Measurements from ENCODE around the gene GNA12. TPM values are rescaled to one million over a fixed set of nuclear protein-coding genes. Genes with fewer than 3 reads are reported as not detected.

GNA12 gene
- total RNA-seq, 3 donors from 2014 or later: 21.7 to 57.7 (median 25.7) TPM

DNA sequence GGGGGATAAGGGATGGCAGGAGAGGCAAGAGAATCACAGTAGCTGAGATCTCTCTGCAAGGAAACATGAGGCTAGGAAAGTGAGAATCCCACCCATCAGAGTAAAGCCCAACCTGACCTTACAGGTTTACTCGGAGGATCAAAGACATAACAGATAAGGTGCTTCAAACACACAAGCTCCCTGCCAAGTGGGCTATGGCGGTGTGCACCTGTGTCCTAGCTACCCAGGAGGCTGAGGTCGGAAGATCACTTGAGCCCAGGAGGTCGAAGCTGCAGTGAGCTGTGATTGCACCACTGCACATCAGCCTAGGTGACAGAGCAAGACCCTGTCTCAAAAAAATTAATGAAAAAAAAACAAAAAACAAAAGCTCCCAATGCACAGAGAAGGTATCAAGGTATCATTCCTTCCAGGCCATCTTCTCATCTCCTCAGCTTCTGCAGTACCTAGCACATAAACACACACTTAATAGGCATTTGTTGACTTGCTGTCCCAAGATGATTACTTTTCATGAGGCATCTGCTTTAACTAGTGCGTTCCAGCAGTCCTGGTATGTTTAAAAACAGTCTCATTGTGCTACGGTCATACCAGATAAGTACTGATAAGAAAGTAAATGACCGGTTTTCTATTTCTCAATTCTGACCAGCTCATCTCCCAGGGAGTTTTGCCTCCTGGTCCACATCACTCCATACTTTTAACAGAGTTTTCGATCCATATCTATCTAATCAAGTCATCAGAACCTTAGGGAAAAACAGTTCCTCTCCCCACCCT, 13.3 kb downstream of the GNA12 start:
- H3K4me3 ChIP-seq: no peak overlapping the region
- no peaks in the 10 kb centered on the region for H3K36me3 ChIP-seq (ENCODE audit: low read depth)
- intact Hi-C loops (cut with DNase I, micrococcal nuclease): no loop called here
- H3K4me1 ChIP-seq (ENCODE audit: low read depth): no peaks in the 10 kb centered on the region
- DNase-seq (no peak), ATAC-seq (no peak)
- no peaks in the 10 kb centered on the region for H3K9me3 ChIP-seq
- TF ChIP-seq, protein P1, sequence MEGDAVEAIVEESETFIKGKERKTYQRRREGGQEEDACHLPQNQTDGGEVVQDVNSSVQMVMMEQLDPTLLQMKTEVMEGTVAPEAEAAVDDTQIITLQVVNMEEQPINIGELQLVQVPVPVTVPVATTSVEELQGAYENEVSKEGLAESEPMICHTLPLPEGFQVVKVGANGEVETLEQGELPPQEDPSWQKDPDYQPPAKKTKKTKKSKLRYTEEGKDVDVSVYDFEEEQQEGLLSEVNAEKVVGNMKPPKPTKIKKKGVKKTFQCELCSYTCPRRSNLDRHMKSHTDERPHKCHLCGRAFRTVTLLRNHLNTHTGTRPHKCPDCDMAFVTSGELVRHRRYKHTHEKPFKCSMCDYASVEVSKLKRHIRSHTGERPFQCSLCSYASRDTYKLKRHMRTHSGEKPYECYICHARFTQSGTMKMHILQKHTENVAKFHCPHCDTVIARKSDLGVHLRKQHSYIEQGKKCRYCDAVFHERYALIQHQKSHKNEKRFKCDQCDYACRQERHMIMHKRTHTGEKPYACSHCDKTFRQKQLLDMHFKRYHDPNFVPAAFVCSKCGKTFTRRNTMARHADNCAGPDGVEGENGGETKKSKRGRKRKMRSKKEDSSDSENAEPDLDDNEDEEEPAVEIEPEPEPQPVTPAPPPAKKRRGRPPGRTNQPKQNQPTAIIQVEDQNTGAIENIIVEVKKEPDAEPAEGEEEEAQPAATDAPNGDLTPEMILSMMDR (IDR thresholded peaks at IDR 0.05): no peak

DNA sequence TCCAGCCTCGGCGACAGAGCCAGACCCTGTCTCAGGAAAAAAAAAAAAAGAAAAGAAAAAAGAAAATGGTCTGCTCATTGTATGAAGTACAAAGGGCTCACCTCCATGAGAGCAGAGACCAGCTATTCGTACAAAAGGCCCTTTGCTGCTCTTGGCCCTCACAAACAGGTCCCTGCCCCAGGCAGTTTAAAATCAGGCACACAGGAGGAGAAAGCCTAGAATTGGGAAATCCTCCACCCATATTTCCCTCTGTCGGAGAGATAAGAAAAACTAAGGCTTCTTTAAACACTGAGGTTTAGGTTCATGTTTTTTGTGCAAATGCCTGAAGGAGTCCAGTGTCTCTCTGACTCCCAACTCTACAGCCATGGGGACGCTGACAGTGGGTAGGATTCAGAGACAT, 15.1 kb downstream of the GNA12 start:
- H3K9me3 ChIP-seq: no peaks in the 10 kb centered on the region
- intact Hi-C loops (cut with DNase I, micrococcal nuclease): no loop called here

DNA sequence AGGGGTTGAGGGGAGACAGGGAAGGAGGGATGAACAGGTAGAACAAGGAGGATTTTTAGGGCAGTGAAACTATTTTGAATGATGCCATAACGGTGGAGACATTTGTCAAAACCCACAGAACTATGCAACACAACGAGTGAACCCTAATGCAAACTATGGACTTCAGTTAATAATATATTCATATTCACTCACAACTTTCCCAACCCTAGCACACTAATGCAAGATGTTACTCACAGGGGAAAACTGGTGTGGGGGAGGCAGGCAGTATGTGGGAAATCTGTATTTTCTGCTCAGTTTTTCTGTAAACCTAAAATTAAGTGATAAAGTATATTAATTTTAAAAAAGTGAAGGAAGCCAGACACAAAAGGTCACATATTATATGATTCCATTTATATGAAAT, 17.3 kb downstream of the GNA12 start:
- Histone ChIP-seq H3K9me3 (no peaks in the 10 kb centered on the region), H3K4me3 (no peak overlapping the region), H3K36me3 (ENCODE audit: low read depth) (no peaks in the 10 kb centered on the region), H3K4me1 (ENCODE audit: low read depth) (no peaks in the 10 kb centered on the region)
- ATAC-seq (no peak), DNase-seq (no peak)
- TF ChIP-seq, protein P1 (IDR thresholded peaks at IDR 0.05): no peak
- intact Hi-C loops (cut with DNase I, micrococcal nuclease): no loop called here

More for the DNA sequence above, 15.1 kb downstream of the GNA12 start:
- Histone ChIP-seq H3K4me3 (no peak overlapping the region), H3K4me1 (ENCODE audit: low read depth) (no peaks in the 10 kb centered on the region), H3K36me3 (ENCODE audit: low read depth) (no peaks in the 10 kb centered on the region)
- TF ChIP-seq, protein P1 (IDR thresholded peaks at IDR 0.05): no peak
- DNase-seq (no peak), ATAC-seq (no peak)

DNA sequence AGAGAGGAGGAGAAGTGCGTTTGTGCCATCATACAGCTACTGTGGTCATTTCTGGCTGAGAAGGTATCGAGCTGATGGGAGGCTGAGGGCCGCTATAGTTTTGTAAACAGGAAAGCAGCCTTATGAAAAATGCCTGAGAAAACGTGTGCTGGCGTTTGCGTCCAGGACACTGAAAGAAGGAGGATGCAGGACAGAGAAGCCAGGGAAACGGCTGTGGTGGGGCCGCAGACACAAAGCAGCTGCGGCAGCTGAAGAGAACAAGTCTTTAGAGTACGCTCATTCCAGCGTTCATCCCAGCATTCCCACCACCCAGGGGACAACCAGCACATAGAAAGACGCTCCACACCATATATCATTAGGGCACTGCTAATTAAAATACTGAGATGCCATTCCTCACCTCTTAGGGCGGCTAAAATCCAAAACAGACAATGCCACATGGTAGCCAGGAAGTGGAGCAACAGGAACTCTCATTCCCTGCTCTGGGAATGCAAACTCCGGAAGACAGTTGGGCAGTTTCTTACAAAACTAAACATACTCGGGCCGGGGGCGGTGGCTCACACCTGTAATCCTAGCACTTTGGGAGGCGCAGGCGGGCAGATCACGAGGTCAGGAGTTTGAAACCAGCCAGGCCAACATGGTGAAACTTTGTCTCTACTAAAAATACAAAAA, 18.4 kb downstream of the GNA12 start:
- peaks cover 4% of the 10 kb centered on the region for H3K4me1 ChIP-seq (ENCODE audit: low read depth)
- H3K36me3 ChIP-seq (ENCODE audit: low read depth): no peaks in the 10 kb centered on the region
- no peak overlapping the region for H3K4me3 ChIP-seq
- intact Hi-C loops (cut with DNase I, micrococcal nuclease): no loop called here
- DNase-seq (no peak), ATAC-seq (no peak)
- H3K9me3 ChIP-seq: no peaks in the 10 kb centered on the region
- TF ChIP-seq, protein P1 (IDR thresholded peaks at IDR 0.05): no peak

DNA sequence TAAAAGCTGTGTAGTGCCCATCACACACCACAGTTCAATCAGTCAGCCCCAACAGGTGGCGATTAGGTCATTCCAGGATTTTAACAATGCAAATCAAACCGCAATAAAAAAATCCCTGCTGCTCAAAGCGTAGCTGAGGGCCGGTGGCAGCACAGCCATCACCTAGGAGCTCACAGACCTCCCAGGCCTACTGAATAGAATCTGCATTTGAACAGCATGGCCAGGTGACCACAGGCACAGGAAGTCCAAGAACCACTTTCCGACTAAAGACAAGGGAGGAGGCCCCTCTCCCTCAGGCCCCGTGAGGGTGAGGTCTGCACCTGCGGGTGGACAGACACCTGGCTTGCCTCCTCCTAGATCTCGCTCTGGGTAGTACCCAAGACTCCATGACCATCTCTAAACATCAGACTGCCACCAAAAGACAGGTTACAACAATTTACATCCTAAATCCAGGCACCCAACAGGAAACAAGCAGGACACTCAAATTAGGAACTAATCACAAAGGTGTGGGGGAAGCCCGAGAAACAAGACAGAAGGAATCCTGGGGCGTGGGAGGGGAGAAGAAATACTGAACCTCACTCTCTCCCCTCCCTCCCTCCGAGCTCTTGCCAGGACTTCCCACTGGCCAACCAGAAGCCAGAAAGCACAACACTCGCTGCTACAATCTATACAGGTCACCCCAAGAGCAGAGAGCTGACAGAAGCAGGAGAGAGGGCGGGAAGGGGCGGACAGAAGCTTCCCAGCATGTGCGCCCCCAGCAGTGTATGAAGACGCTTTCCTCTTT, 19.2 kb downstream of the GNA12 start:
- Histone ChIP-seq H3K4me3 (no peak overlapping the region), H3K9me3 (no peaks in the 10 kb centered on the region), H3K4me1 (ENCODE audit: low read depth) (peaks cover 12% of the 10 kb centered on the region), H3K36me3 (ENCODE audit: low read depth) (no peaks in the 10 kb centered on the region)
- intact Hi-C loops (cut with DNase I, micrococcal nuclease): no loop called here
- ATAC-seq (no peak), DNase-seq (no peak)
- TF ChIP-seq, protein P1 (IDR thresholded peaks at IDR 0.05): no peak
